Kidney (tissue), 14 donors: ENCODE measurements around the gene AFG3L2. TPM values are rescaled to one million over a fixed set of nuclear protein-coding genes. Genes with fewer than 3 reads are reported as not detected.

Experiments used
- DNase-seq, 5 donors: peaks; one replicate each; pipeline ENCODE4 v3.0.0-alpha.2; 2013 to 2020
- FAIRE-seq: peaks from 2 replicates; lab custom pipeline; 2012; peaks lifted over from hg19 to GRCh38; lab: Jason Lieb, UNC
- H3K27ac ChIP-seq, 2 donors: one replicate each; pipeline ENCODE4 v1.7.0; 2013; ENCODE audit warnings: low read depth in 2 of 2, low read length in 2 of 2, inconsistent platforms in 1 of 2
- H3K27me3 ChIP-seq: one replicate; pipeline ENCODE4 v1.7.1; 2013; ENCODE audit warnings: low read length, inconsistent platforms; ENCODE audit not compliant: control insufficient read depth, insufficient read depth
- H3K36me3 ChIP-seq, 3 donors: one replicate each; pipeline versions ENCODE4 v1.7.0 to v1.7.1; 2013; ENCODE audit warnings: low read length in 3 of 3, control low read depth in 1 of 3, inconsistent platforms in 1 of 3; ENCODE audit not compliant: insufficient read depth in 3 of 3, control insufficient read depth in 2 of 3
- H3K4me1 ChIP-seq, 3 donors: one replicate each; pipeline versions ENCODE4 v1.7.0 to v1.7.1; 2013; ENCODE audit warnings: low read length in 3 of 3, inconsistent platforms in 1 of 3, low read depth in 1 of 3; ENCODE audit not compliant: control insufficient read depth in 2 of 3, insufficient read depth in 2 of 3
- H3K4me3 ChIP-seq, 3 donors: one replicate each; pipeline versions ENCODE4 v1.7.0 to v1.8.1; 2013; ENCODE audit warnings: low read length in 3 of 3, control low read depth in 1 of 3, inconsistent platforms in 1 of 3
- H3K9ac ChIP-seq, 3 donors: one replicate each; pipeline versions ENCODE4 v1.7.0 to v1.7.1; 2013; ENCODE audit warnings: low read length in 3 of 3, control low read depth in 1 of 3, inconsistent platforms in 1 of 3
- H3K9me3 ChIP-seq, 3 donors: one replicate each; pipeline versions ENCODE4 v1.7.0 to v1.7.1; 2013; ENCODE audit warnings: low read length in 3 of 3, control low read depth in 1 of 3, inconsistent platforms in 1 of 3; ENCODE audit not compliant: control insufficient read depth in 2 of 3, insufficient read depth in 1 of 3
- intact Hi-C: fragments of 100-400 bp; cut with DNase I; formaldehyde crosslinking; loops from one replicate; pipeline ENCODE4 v1.11.1; 2022
- polyA plus RNA-seq: library from polyadenylated mRNA; stranded (reverse); fragments of 350-450 nt; fragmentation: Illumina TruSeq; extraction: RNeasy Lipid Tissue Mini Kit (QIAGEN cat#74804); gene quantifications from one replicate; pipeline ENCODE4 v1.2.3, GENCODE V29; 2014; ENCODE audit warnings: low read depth, low replicate concordance; ENCODE audit not compliant: insufficient read depth
- total RNA-seq: library from RNA; stranded (reverse); fragmentation: NEBNext Ultra II Directional; extraction: Animal tissue kit (Norgen Biotek cat#: 25700); gene quantifications from one replicate; pipeline ENCODE4 v1.2.1, GENCODE V29; 2021
- TF ChIP-seq, protein P1 (sequence below): IDR thresholded peaks from 3 replicates; pipeline ENCODE4 v1.5.1; 2012; ENCODE audit warnings: mild to moderate bottlenecking, moderate library complexity, borderline replicate concordance; ENCODE audit not compliant: insufficient read depth; ENCODE audit errors: extremely low read depth
- donor health status: control.
- donor health status: control.
- donor health status: control.
- donor health status: control.
- donor health status: control.
- donor health status: DM: yes; HTN: yes; CAD: no.
- donor health status: Normal renal cell carcinoma (clear cell type).

AFG3L2 gene
- total and polyA plus RNA-seq, 2 donors from 2014 or later: 55.9 to 62.7 TPM

DNA sequence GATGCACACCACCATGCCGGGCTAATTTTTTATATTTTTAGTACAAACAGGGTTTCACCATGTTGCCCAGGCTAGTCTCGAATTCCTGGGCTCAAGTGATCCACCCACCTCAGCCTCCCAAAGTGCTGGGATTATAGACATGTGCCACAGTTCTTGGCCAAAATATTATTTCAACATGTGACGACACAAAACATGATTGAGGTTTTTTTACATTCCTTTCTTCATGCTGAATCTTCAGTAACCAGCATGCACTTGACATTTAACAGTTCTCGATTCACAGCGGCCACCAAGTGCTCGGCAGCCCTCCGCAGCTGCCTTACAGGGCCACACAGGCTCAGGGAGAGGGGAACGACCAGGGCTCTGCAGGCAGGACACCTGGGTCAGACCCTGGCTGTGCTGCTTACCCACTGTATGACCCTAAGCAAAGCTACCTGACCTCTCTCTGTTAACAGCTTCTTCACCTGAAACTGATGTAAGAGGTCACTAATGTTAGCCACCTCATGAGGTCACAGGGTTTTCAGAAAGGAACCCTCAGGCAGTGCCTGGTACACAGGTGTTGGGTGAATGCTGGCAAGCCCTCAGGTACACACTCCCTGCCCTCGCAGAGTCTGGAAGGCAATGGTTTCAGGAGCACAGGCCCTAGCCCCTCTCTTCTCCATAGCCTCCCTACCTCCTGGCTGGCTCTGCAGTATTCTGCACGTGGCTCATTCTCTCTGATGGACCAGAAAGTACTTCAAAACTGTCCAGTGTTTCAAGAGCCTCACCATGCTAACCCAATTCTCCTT lies 43.3 kb downstream of the AFG3L2 start:
- H3K9ac ChIP-seq: no peak overlapping the region
- FAIRE-seq: no peak
- no peak overlapping the region for H3K4me3 ChIP-seq
- DNase-seq: no peak
- no peaks in the 10 kb centered on the region for H3K27me3 ChIP-seq
- no peaks in the 10 kb centered on the region for H3K9me3 ChIP-seq
- intact Hi-C loops: no loop called here
- no peak overlapping the region for H3K27ac ChIP-seq
- H3K4me1 ChIP-seq: peaks cover 0 to 12% (median 8%) of the 10 kb centered on the region in 3 donors
- peaks cover 4 to 39% (median 19%) of the 10 kb centered on the region in 3 donors for H3K36me3 ChIP-seq
- TF ChIP-seq, protein P1, sequence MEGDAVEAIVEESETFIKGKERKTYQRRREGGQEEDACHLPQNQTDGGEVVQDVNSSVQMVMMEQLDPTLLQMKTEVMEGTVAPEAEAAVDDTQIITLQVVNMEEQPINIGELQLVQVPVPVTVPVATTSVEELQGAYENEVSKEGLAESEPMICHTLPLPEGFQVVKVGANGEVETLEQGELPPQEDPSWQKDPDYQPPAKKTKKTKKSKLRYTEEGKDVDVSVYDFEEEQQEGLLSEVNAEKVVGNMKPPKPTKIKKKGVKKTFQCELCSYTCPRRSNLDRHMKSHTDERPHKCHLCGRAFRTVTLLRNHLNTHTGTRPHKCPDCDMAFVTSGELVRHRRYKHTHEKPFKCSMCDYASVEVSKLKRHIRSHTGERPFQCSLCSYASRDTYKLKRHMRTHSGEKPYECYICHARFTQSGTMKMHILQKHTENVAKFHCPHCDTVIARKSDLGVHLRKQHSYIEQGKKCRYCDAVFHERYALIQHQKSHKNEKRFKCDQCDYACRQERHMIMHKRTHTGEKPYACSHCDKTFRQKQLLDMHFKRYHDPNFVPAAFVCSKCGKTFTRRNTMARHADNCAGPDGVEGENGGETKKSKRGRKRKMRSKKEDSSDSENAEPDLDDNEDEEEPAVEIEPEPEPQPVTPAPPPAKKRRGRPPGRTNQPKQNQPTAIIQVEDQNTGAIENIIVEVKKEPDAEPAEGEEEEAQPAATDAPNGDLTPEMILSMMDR: no peak

DNA sequence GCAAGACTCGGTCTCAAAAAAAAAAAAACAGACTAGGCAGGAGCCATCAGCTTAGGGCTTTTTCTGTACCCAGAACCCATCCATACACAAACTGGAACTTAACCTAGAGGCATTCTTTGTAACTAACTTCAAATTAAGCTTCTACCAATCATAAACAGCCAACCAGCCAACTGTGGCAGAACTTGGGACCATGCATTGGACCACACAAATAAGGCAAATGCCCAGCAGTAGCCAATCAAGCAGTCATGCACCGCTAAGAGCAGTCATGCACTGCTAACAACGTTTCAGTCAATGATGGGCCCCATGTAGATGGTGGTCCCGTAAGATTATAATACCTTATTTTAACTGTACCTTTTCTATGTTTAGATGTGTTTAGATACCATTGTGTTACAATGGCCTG lies 46.3 kb downstream of the AFG3L2 start:
- intact Hi-C loops: no loop called here
- Histone ChIP-seq H3K4me1 (peaks cover 0 to 7% (median 5%) of the 10 kb centered on the region in 3 donors), H3K27me3 (no peaks in the 10 kb centered on the region), H3K9me3 (no peaks in the 10 kb centered on the region), H3K4me3 (no peak overlapping the region), H3K9ac (no peak overlapping the region), H3K36me3 (peaks cover 6 to 37% (median 35%) of the 10 kb centered on the region in 3 donors), H3K27ac (no peak overlapping the region)
- FAIRE-seq (no peak), DNase-seq (peak in 3 of 5 donors; percentile 44 to 62 (median 62))
- TF ChIP-seq, protein P1: no peak

DNA sequence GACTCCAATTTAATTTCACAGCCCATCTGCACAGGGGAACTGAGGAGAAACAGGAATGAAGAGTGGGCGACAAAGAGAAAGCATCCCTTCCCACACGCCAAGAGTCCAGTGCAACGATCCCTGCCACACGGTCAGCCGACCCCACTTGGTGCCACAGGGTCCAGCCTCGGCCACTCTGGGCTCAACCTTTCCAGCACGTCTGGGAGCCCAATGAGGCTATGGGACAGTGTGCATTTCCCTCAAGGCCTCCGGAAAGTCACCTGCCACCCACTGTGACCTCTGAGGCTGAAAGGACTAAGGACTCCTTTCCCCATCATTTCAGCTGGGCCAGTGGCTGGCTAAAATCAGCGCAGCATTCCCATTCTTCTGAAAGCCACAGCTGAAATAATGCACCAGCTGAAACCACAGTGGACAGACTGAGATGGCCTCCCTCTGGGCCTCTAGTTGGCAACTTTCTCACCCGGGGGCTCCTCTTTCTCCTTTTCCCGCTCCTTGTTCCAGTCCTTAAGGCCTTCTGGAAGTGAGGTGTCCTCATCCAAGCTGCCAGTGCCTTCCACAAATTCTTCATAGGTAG lies 47.8 kb downstream of the AFG3L2 start:
- H3K9me3 ChIP-seq: no peaks in the 10 kb centered on the region
- no peak for DNase-seq
- H3K4me1 ChIP-seq: peaks cover 0 to 7% (median 5%) of the 10 kb centered on the region in 3 donors
- H3K36me3 ChIP-seq: peaks cover 6 to 44% (median 39%) of the 10 kb centered on the region in 3 donors
- H3K9ac ChIP-seq: no peak overlapping the region
- H3K4me3 ChIP-seq: no peak overlapping the region
- no peaks in the 10 kb centered on the region for H3K27me3 ChIP-seq
- no peak overlapping the region for H3K27ac ChIP-seq
- no peak for FAIRE-seq
- TF ChIP-seq, protein P1: no peak
- intact Hi-C loops: no loop called here
